Dendritic cell treated with granulocyte-macrophage colony-stimulating factor and Interleukin-4, amounts not matched to agents 40 ng/mL and 50 ng/mL, for 4 days (primary cell): ENCODE data around the gene CACNA1E.

Experiments used
- H3K27ac Mint-ChIP-seq: one replicate; pipeline ENCODE4 v1.8.0; 2022; ENCODE audit warnings: mild to moderate bottlenecking, mixed read lengths
- H3K27me3 Mint-ChIP-seq: one replicate; pipeline ENCODE4 v1.8.0; 2022; ENCODE audit warnings: mild to moderate bottlenecking, mixed read lengths
- H3K36me3 Mint-ChIP-seq: one replicate; pipeline ENCODE4 v1.8.0; 2022; ENCODE audit warnings: low read depth, mixed read lengths
- H3K4me1 Mint-ChIP-seq: one replicate; pipeline ENCODE4 v1.8.0; 2022; ENCODE audit warnings: low read depth, mixed read lengths
- H3K4me3 Mint-ChIP-seq: one replicate; pipeline ENCODE4 v1.8.0; 2022; ENCODE audit warnings: mild to moderate bottlenecking, moderate library complexity, mixed read lengths
- H3K9me3 Mint-ChIP-seq: one replicate; pipeline ENCODE4 v1.8.0; 2022; ENCODE audit warnings: mixed read lengths
- intact Hi-C: fragments of 100-400 bp; cut with micrococcal nuclease; formaldehyde crosslinking; loops from one replicate; pipeline ENCODE4 v1.15.0; 2022

The CACNA1E gene

GRCh38 chr1:181630838-181631237, 147.5 kb downstream of the CACNA1E start:
- Mint-ChIP-seq H3K4me1 (no peaks in the 10 kb centered on the region), H3K27me3 (peaks cover 4% of the 10 kb centered on the region), H3K27ac (no peak overlapping the region), H3K4me3 (no peak overlapping the region), H3K36me3 (no peaks in the 10 kb centered on the region), H3K9me3 (no peaks in the 10 kb centered on the region)
- intact Hi-C loops: no loop called here

- intact Hi-C loops: no loop called here
- Mint-ChIP-seq H3K36me3 (no peaks in the 10 kb centered on the region), H3K4me3 (no peak overlapping the region), H3K27me3 (peaks cover 4% of the 10 kb centered on the region), H3K4me1 (no peaks in the 10 kb centered on the region), H3K9me3 (no peaks in the 10 kb centered on the region), H3K27ac (no peak overlapping the region)
These were observed 149.2 kb downstream of the CACNA1E start for GRCh38 chr1:181632492-181632891.

GRCh38 chr1:181632960-181633359, 149.6 kb downstream of the CACNA1E start:
- H3K4me1 Mint-ChIP-seq: no peaks in the 10 kb centered on the region
- no peaks in the 10 kb centered on the region for H3K9me3 Mint-ChIP-seq
- no peak overlapping the region for H3K4me3 Mint-ChIP-seq
- peaks cover 4% of the 10 kb centered on the region for H3K27me3 Mint-ChIP-seq
- intact Hi-C loops: no loop called here
- H3K27ac Mint-ChIP-seq: no peak overlapping the region
- H3K36me3 Mint-ChIP-seq: no peaks in the 10 kb centered on the region

- Mint-ChIP-seq H3K4me3 (no peak overlapping the region), H3K4me1 (no peaks in the 10 kb centered on the region), H3K9me3 (no peaks in the 10 kb centered on the region), H3K36me3 (no peaks in the 10 kb centered on the region), H3K27ac (no peak overlapping the region), H3K27me3 (no peaks in the 10 kb centered on the region)
- intact Hi-C loops: no loop called here
These were observed 151.8 kb downstream of the CACNA1E start for GRCh38 chr1:181635110-181635509.

- H3K9me3 Mint-ChIP-seq: no peaks in the 10 kb centered on the region
- intact Hi-C loops: no loop called here
- no peaks in the 10 kb centered on the region for H3K36me3 Mint-ChIP-seq
- no peak overlapping the region for H3K27ac Mint-ChIP-seq
- no peaks in the 10 kb centered on the region for H3K27me3 Mint-ChIP-seq
- no peaks in the 10 kb centered on the region for H3K4me1 Mint-ChIP-seq
- H3K4me3 Mint-ChIP-seq: no peak overlapping the region
These were observed 154.7 kb downstream of the CACNA1E start for GRCh38 chr1:181637998-181638397.

- Mint-ChIP-seq H3K4me3 (no peak overlapping the region), H3K27ac (no peak overlapping the region), H3K4me1 (no peaks in the 10 kb centered on the region), H3K9me3 (no peaks in the 10 kb centered on the region), H3K27me3 (no peaks in the 10 kb centered on the region), H3K36me3 (no peaks in the 10 kb centered on the region)
- intact Hi-C loops: no loop called here
These were observed 157.6 kb downstream of the CACNA1E start for GRCh38 chr1:181640956-181641355.

GRCh38 chr1:181643631-181644030, 160.3 kb downstream of the CACNA1E start:
- H3K27me3 Mint-ChIP-seq: no peaks in the 10 kb centered on the region
- H3K36me3 Mint-ChIP-seq: no peaks in the 10 kb centered on the region

GRCh38 chr1:181645171-181645570, 161.9 kb downstream of the CACNA1E start:
- intact Hi-C loops: no loop called here

More at GRCh38 chr1:181643631-181644030, 160.3 kb downstream of the CACNA1E start:
- Mint-ChIP-seq H3K4me1 (no peaks in the 10 kb centered on the region), H3K27ac (no peak overlapping the region), H3K4me3 (no peak overlapping the region), H3K9me3 (no peaks in the 10 kb centered on the region)
- intact Hi-C loops: no loop called here

GRCh38 chr1:181646710-181647109, 163.4 kb downstream of the CACNA1E start:
- intact Hi-C loops: no loop called here

More at GRCh38 chr1:181645171-181645570, 161.9 kb downstream of the CACNA1E start:
- Mint-ChIP-seq H3K27me3 (no peaks in the 10 kb centered on the region), H3K4me1 (no peaks in the 10 kb centered on the region), H3K36me3 (no peaks in the 10 kb centered on the region), H3K27ac (no peak overlapping the region), H3K4me3 (no peak overlapping the region), H3K9me3 (no peaks in the 10 kb centered on the region)

GRCh38 chr1:181647314-181648035, 164.2 kb downstream of the CACNA1E start:
- H3K9me3 Mint-ChIP-seq: no peaks in the 10 kb centered on the region
- no peaks in the 10 kb centered on the region for H3K36me3 Mint-ChIP-seq
- intact Hi-C loops: no loop called here
- H3K4me1 Mint-ChIP-seq: no peaks in the 10 kb centered on the region
- H3K27ac Mint-ChIP-seq: no peak overlapping the region
- no peak overlapping the region for H3K4me3 Mint-ChIP-seq
- no peaks in the 10 kb centered on the region for H3K27me3 Mint-ChIP-seq

More at GRCh38 chr1:181646710-181647109, 163.4 kb downstream of the CACNA1E start:
- H3K27me3 Mint-ChIP-seq: no peaks in the 10 kb centered on the region
- no peaks in the 10 kb centered on the region for H3K9me3 Mint-ChIP-seq
- no peaks in the 10 kb centered on the region for H3K4me1 Mint-ChIP-seq
- no peak overlapping the region for H3K4me3 Mint-ChIP-seq
- no peak overlapping the region for H3K27ac Mint-ChIP-seq
- H3K36me3 Mint-ChIP-seq: no peaks in the 10 kb centered on the region

GRCh38 chr1:181651276-181651675, 168.0 kb downstream of the CACNA1E start:
- intact Hi-C loops: no loop called here
- H3K27ac Mint-ChIP-seq: no peak overlapping the region
- no peaks in the 10 kb centered on the region for H3K36me3 Mint-ChIP-seq
- no peak overlapping the region for H3K4me3 Mint-ChIP-seq
- no peaks in the 10 kb centered on the region for H3K27me3 Mint-ChIP-seq
- H3K4me1 Mint-ChIP-seq: no peaks in the 10 kb centered on the region
- H3K9me3 Mint-ChIP-seq: no peaks in the 10 kb centered on the region

GRCh38 chr1:181655756-181656155, 172.4 kb downstream of the CACNA1E start:
- intact Hi-C loops: no loop called here
- H3K27me3 Mint-ChIP-seq: no peaks in the 10 kb centered on the region
- no peaks in the 10 kb centered on the region for H3K36me3 Mint-ChIP-seq
- no peak overlapping the region for H3K4me3 Mint-ChIP-seq
- H3K4me1 Mint-ChIP-seq: no peaks in the 10 kb centered on the region
- H3K9me3 Mint-ChIP-seq: peaks cover 2% of the 10 kb centered on the region
- no peak overlapping the region for H3K27ac Mint-ChIP-seq

GRCh38 chr1:181656491-181656890, 173.2 kb downstream of the CACNA1E start:
- Mint-ChIP-seq H3K27me3 (no peaks in the 10 kb centered on the region), H3K4me3 (no peak overlapping the region), H3K27ac (no peak overlapping the region), H3K4me1 (no peaks in the 10 kb centered on the region), H3K9me3 (peaks cover 10% of the 10 kb centered on the region), H3K36me3 (no peaks in the 10 kb centered on the region)
- intact Hi-C loops: no loop called here

GRCh38 chr1:181658581-181658980, 175.3 kb downstream of the CACNA1E start:
- intact Hi-C loops: no loop called here
- Mint-ChIP-seq H3K4me3 (no peak overlapping the region), H3K36me3 (no peaks in the 10 kb centered on the region), H3K4me1 (no peaks in the 10 kb centered on the region), H3K27me3 (no peaks in the 10 kb centered on the region), H3K9me3 (peaks cover 12% of the 10 kb centered on the region), H3K27ac (no peak overlapping the region)
